ENCODE data around the gene CRB3. TPM values are rescaled to one million over a fixed set of nuclear protein-coding genes. Genes with fewer than 3 reads are reported as not detected.

The CRB3 gene
- total and polyA plus RNA-seq, 2 donors (not counting 1 experiment from before 2014, with no cell fraction given) = 0.17 TPM; not detected in 1

- no peaks in the 10 kb centered on the region for H3K27me3 ChIP-seq (ENCODE audit: control insufficient read depth, insufficient read depth, low read length)
- no peaks in the 10 kb centered on the region for H3K4me1 ChIP-seq (ENCODE audit: control insufficient read depth, extremely low read depth, insufficient read depth, low read length)
- TF ChIP-seq, protein P1, sequence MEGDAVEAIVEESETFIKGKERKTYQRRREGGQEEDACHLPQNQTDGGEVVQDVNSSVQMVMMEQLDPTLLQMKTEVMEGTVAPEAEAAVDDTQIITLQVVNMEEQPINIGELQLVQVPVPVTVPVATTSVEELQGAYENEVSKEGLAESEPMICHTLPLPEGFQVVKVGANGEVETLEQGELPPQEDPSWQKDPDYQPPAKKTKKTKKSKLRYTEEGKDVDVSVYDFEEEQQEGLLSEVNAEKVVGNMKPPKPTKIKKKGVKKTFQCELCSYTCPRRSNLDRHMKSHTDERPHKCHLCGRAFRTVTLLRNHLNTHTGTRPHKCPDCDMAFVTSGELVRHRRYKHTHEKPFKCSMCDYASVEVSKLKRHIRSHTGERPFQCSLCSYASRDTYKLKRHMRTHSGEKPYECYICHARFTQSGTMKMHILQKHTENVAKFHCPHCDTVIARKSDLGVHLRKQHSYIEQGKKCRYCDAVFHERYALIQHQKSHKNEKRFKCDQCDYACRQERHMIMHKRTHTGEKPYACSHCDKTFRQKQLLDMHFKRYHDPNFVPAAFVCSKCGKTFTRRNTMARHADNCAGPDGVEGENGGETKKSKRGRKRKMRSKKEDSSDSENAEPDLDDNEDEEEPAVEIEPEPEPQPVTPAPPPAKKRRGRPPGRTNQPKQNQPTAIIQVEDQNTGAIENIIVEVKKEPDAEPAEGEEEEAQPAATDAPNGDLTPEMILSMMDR (conservative IDR thresholded peaks at IDR 0.05 in 1 of 2, IDR thresholded peaks at IDR 0.05 in 1 of 2; ENCODE audit: low read depth in 1 of 2, low read length in 2 of 2) = no peak
- TF ChIP-seq EZH2 (IDR thresholded peaks at IDR 0.05; ENCODE audit: low read length, missing control alignments) = no peak
- H3K9me3 ChIP-seq (ENCODE audit: control insufficient read depth, insufficient read depth, low read depth, low read length) = no peaks in the 10 kb centered on the region
- H3K27ac ChIP-seq (ENCODE audit: insufficient read depth, low read length) = no peak overlapping the region
- no peak overlapping the region for H3K9ac ChIP-seq (ENCODE audit: insufficient read depth, low read length)
- H2AFZ ChIP-seq (ENCODE audit: low read length) = no peak overlapping the region
- no peaks in the 10 kb centered on the region for H3K36me3 ChIP-seq (ENCODE audit: control insufficient read depth, insufficient read depth, low read length)
- H3K4me3 ChIP-seq (replicated peaks in 1 of 4; ENCODE audit: control extremely low read depth in 1 of 4, insufficient read depth in 1 of 4, low read depth in 3 of 4, low read length in 4 of 4) = no peak overlapping the region
- DNase-seq (ENCODE audit: low read depth in 2 of 2) = no peak
- H4K20me1 ChIP-seq (ENCODE audit: control insufficient read depth, extremely low read depth, insufficient read depth, low read length) = no peaks in the 10 kb centered on the region
- H3K79me2 ChIP-seq (ENCODE audit: control insufficient read depth, insufficient read depth, low read length) = no peaks in the 10 kb centered on the region
- H3K4me2 ChIP-seq (ENCODE audit: extremely low read depth, insufficient read depth, low read length) = no peak overlapping the region
Measured at GRCh38 chr19:6514926-6515544, 51.0 kb downstream of the CRB3 start.

GRCh38 chr19:6516018-6516658 is 52.1 kb downstream of the CRB3 start:
- H3K9ac ChIP-seq (ENCODE audit: insufficient read depth, low read length) = no peak overlapping the region
- no peak for TF ChIP-seq EZH2 (IDR thresholded peaks at IDR 0.05; ENCODE audit: low read length, missing control alignments)
- TF ChIP-seq, protein P1 (conservative IDR thresholded peaks at IDR 0.05 in 1 of 2, IDR thresholded peaks at IDR 0.05 in 1 of 2; ENCODE audit: low read depth in 1 of 2, low read length in 2 of 2) = no peak
- no peaks in the 10 kb centered on the region for H3K79me2 ChIP-seq (ENCODE audit: control insufficient read depth, insufficient read depth, low read length)
- DNase-seq (ENCODE audit: low read depth in 2 of 2) = peak; percentile 79 to 93
- no peaks in the 10 kb centered on the region for H3K36me3 ChIP-seq (ENCODE audit: control insufficient read depth, insufficient read depth, low read length)
- H3K4me2 ChIP-seq (ENCODE audit: extremely low read depth, insufficient read depth, low read length) = peak overlapping the region; percentile 77
- H3K27me3 ChIP-seq (ENCODE audit: control insufficient read depth, insufficient read depth, low read length) = no peaks in the 10 kb centered on the region
- H3K9me3 ChIP-seq (ENCODE audit: control insufficient read depth, insufficient read depth, low read depth, low read length) = no peaks in the 10 kb centered on the region
- H3K4me3 ChIP-seq (replicated peaks in 1 of 4; ENCODE audit: control extremely low read depth in 1 of 4, insufficient read depth in 1 of 4, low read depth in 3 of 4, low read length in 4 of 4) = peak overlapping the region; percentile 36 to 66 (median 51)
- no peak overlapping the region for H3K27ac ChIP-seq (ENCODE audit: insufficient read depth, low read length)
- peak overlapping the region; percentile 95 for H2AFZ ChIP-seq (ENCODE audit: low read length)
- H4K20me1 ChIP-seq (ENCODE audit: control insufficient read depth, extremely low read depth, insufficient read depth, low read length) = no peaks in the 10 kb centered on the region
- no peaks in the 10 kb centered on the region for H3K4me1 ChIP-seq (ENCODE audit: control insufficient read depth, extremely low read depth, insufficient read depth, low read length)

Other genes starting within 250 kb of the CRB3 start
- gene MLLT1, start 184.3 kb upstream of the CRB3 start, total RNA-seq = 4.4 and 6.4 TPM in 2 replicates
- 13.7 and 14.4 TPM in 2 replicates for gene MLLT1, start 184.3 kb upstream of the CRB3 start, polyA plus RNA-seq
- gene ACER1, start 130.7 kb upstream of the CRB3 start, total RNA-seq = not detected in 2 replicates
- not detected in 2 replicates for gene ACER1, start 130.7 kb upstream of the CRB3 start, polyA plus RNA-seq
- gene CLPP, start 102.7 kb upstream of the CRB3 start, total RNA-seq = 39.8 and 54.7 TPM in 2 replicates
- 34.0 and 37.8 TPM in 2 replicates for gene CLPP, start 102.7 kb upstream of the CRB3 start, polyA plus RNA-seq
- gene ALKBH7, start 91.5 kb upstream of the CRB3 start, total RNA-seq = 26.5 and 28.9 TPM in 2 replicates
- gene ALKBH7, start 91.5 kb upstream of the CRB3 start, polyA plus RNA-seq = 6.3 and 9.5 TPM in 2 replicates
- 0.99 and 1.8 TPM in 2 replicates for gene PSPN, start 88.3 kb upstream of the CRB3 start, total RNA-seq
- 0.25 and 0.36 TPM in 2 replicates for gene PSPN, start 88.3 kb upstream of the CRB3 start, polyA plus RNA-seq
- gene GTF2F1, start 71.1 kb upstream of the CRB3 start, total RNA-seq = 50.4 and 52.1 TPM in 2 replicates
- gene GTF2F1, start 71.1 kb upstream of the CRB3 start, polyA plus RNA-seq = 43.0 and 54.5 TPM in 2 replicates
- 84.7 and 93.5 TPM in 2 replicates for gene KHSRP, start 39.5 kb upstream of the CRB3 start, total RNA-seq
- 66.0 and 101 TPM in 2 replicates for gene KHSRP, start 39.5 kb upstream of the CRB3 start, polyA plus RNA-seq
- gene SLC25A41, start 30.5 kb upstream of the CRB3 start, total RNA-seq = under 0.01 and 0.26 TPM in 2 replicates
- 0.03 TPM in 1 of 2 replicates, not detected in the other for gene SLC25A41, start 30.5 kb upstream of the CRB3 start, polyA plus RNA-seq
- gene SLC25A23, start 4.5 kb upstream of the CRB3 start, total RNA-seq = 18.5 and 33.9 TPM in 2 replicates
- 4.5 and 7.9 TPM in 2 replicates for gene SLC25A23, start 4.5 kb upstream of the CRB3 start, polyA plus RNA-seq
- gene DENND1C, start 17.5 kb downstream of the CRB3 start, total RNA-seq = not detected in 2 replicates
- not detected in 2 replicates for gene DENND1C, start 17.5 kb downstream of the CRB3 start, polyA plus RNA-seq
- gene TUBB4A, start 38.0 kb downstream of the CRB3 start, total RNA-seq = not detected in 2 replicates
- gene TUBB4A, start 38.0 kb downstream of the CRB3 start, polyA plus RNA-seq = not detected in 2 replicates
- 0.26 and 0.66 TPM in 2 replicates for gene TNFSF9, start 66.8 kb downstream of the CRB3 start, total RNA-seq
- 0.22 and 0.40 TPM in 2 replicates for gene TNFSF9, start 66.8 kb downstream of the CRB3 start, polyA plus RNA-seq
- not detected in 2 replicates for gene CD70, start 126.9 kb downstream of the CRB3 start, total RNA-seq
- gene CD70, start 126.9 kb downstream of the CRB3 start, polyA plus RNA-seq = not detected in 2 replicates
- under 0.01 TPM in 1 of 2 replicates, not detected in the other for gene TNFSF14, start 205.9 kb downstream of the CRB3 start, total RNA-seq
- gene TNFSF14, start 205.9 kb downstream of the CRB3 start, polyA plus RNA-seq = not detected in 2 replicates